NT2/D1 (cell line): ENCODE data around the gene MX1.

Source experiments
- SUZ12 ChIP-seq: IDR thresholded peaks from 2 replicates; pipeline ENCODE4 v1.6.1; 2011; ENCODE audit not compliant: insufficient read length, insufficient read depth; ENCODE audit errors: extremely low read depth
- YY1 ChIP-seq: IDR thresholded peaks from 2 replicates; pipeline ENCODE4 v1.6.1; 2011; ENCODE audit not compliant: insufficient read length, insufficient read depth
- ZNF274 ChIP-seq: IDR thresholded peaks from 2 replicates; pipeline ENCODE4 v1.6.1; 2011; ENCODE audit warnings: mild to moderate bottlenecking, low read depth, low read length

- TF ChIP-seq ZNF274 (no peak), SUZ12 (no peak), YY1 (no peak)
Observed at GRCh38 chr21:41489329-41489728, 63.3 kb downstream of the MX1 start.
